Activated CD8-positive, alpha-beta memory T cell treated with anti-CD3 and anti-CD28 coated beads, Interleukin-2, amount 10 ng/mL, durations not matched to agents 7 days and 5 days (primary cell): ENCODE results near the gene RSF1. TPM values are rescaled to one million over a fixed set of nuclear protein-coding genes. Genes with fewer than 3 reads are reported as not detected.

ENCODE experiments used
- ATAC-seq: fragments of 150-1000 bp; cut with Tn5 transposase; one replicate; pipeline ENCODE4 v1.10.0; 2021; ENCODE audit warnings: moderate library complexity
- CTCF ChIA-PET: fragments of 350-600 bp; sonication (Branson Sonifier 250); formaldehyde crosslinking; loops from one replicate; lab custom pipeline; 2021; ENCODE audit warnings: antibody characterized with exemption; lab: Charles Lee
- DNase-seq: peaks from one replicate; pipeline ENCODE4 v3.0.0-alpha.2; 2020
- H3K27ac Mint-ChIP-seq: one replicate; pipeline ENCODE4 v1.8.0; 2021; ENCODE audit warnings: mild to moderate bottlenecking, mixed read lengths
- H3K27me3 Mint-ChIP-seq: one replicate; pipeline ENCODE4 v1.8.0; 2021; ENCODE audit warnings: mixed read lengths
- H3K36me3 Mint-ChIP-seq: one replicate; pipeline ENCODE4 v1.8.0; 2021; ENCODE audit warnings: mild to moderate bottlenecking, mixed read lengths
- H3K4me1 Mint-ChIP-seq: one replicate; pipeline ENCODE4 v1.8.0; 2021; ENCODE audit warnings: mixed read lengths
- H3K4me3 Mint-ChIP-seq: one replicate; pipeline ENCODE4 v1.8.0; 2021; ENCODE audit warnings: mild to moderate bottlenecking, moderate library complexity, mixed read lengths
- H3K9me3 Mint-ChIP-seq: one replicate; pipeline ENCODE4 v1.8.0; 2022; ENCODE audit warnings: low read depth, mixed read lengths
- total RNA-seq, 2 experiments: library from RNA; stranded (reverse); gene quantifications; one replicate each; pipeline ENCODE4 v1.2.3, GENCODE V29; 2021

The RSF1 gene
- total RNA-seq, 2 experiments from 2014 or later, result 49.4 to 54.6 TPM

GRCh38 chr11:77726524-77726923, 94.0 kb downstream of the RSF1 start:
- H3K27ac Mint-ChIP-seq, result no peak overlapping the region
- DNase-seq (no peak), ATAC-seq (no peak)
- no peaks in the 10 kb centered on the region for H3K27me3 Mint-ChIP-seq
- peaks cover 42% of the 10 kb centered on the region for H3K36me3 Mint-ChIP-seq
- peaks cover 10% of the 10 kb centered on the region for H3K9me3 Mint-ChIP-seq
- peaks cover 4% of the 10 kb centered on the region for H3K4me1 Mint-ChIP-seq
- H3K4me3 Mint-ChIP-seq, result no peak overlapping the region
- CTCF ChIA-PET, result no interaction called here

- H3K27me3 Mint-ChIP-seq, result no peaks in the 10 kb centered on the region
- H3K4me1 Mint-ChIP-seq, result peaks cover 4% of the 10 kb centered on the region
- no peak overlapping the region for H3K4me3 Mint-ChIP-seq
- DNase-seq, result no peak
- H3K36me3 Mint-ChIP-seq, result peaks cover 39% of the 10 kb centered on the region
- no peak overlapping the region for H3K27ac Mint-ChIP-seq
- H3K9me3 Mint-ChIP-seq, result peaks cover 2% of the 10 kb centered on the region
- ATAC-seq, result no peak
- CTCF ChIA-PET, result no interaction called here
Observed at GRCh38 chr11:77725433-77725832, 95.1 kb downstream of the RSF1 start.

GRCh38 chr11:77724636-77725035, 95.9 kb downstream of the RSF1 start:
- Mint-ChIP-seq H3K36me3 (peaks cover 40% of the 10 kb centered on the region), H3K4me3 (no peak overlapping the region), H3K4me1 (peaks cover 4% of the 10 kb centered on the region), H3K27ac (no peak overlapping the region), H3K27me3 (no peaks in the 10 kb centered on the region), H3K9me3 (no peaks in the 10 kb centered on the region)
- ATAC-seq, result no peak
- no peak for DNase-seq
- CTCF ChIA-PET, result no interaction called here

GRCh38 chr11:77723024-77723423, 97.5 kb downstream of the RSF1 start:
- Mint-ChIP-seq H3K27ac (no peak overlapping the region), H3K4me3 (no peak overlapping the region), H3K36me3 (peaks cover 44% of the 10 kb centered on the region), H3K9me3 (peaks cover 3% of the 10 kb centered on the region), H3K27me3 (no peaks in the 10 kb centered on the region), H3K4me1 (peaks cover 4% of the 10 kb centered on the region)
- DNase-seq (no peak), ATAC-seq (no peak)
- CTCF ChIA-PET, result no interaction called here

- Mint-ChIP-seq H3K9me3 (peaks cover 1% of the 10 kb centered on the region), H3K27ac (no peak overlapping the region), H3K4me3 (no peak overlapping the region), H3K36me3 (peaks cover 21% of the 10 kb centered on the region), H3K4me1 (peaks cover 6% of the 10 kb centered on the region), H3K27me3 (no peaks in the 10 kb centered on the region)
- no peak for ATAC-seq
- CTCF ChIA-PET, result no interaction called here
- DNase-seq, result no peak
Observed at GRCh38 chr11:77710358-77710757, 110.2 kb downstream of the RSF1 start.

GRCh38 chr11:77705876-77706579, 114.5 kb downstream of the RSF1 start:
- no peak overlapping the region for H3K4me3 Mint-ChIP-seq
- H3K36me3 Mint-ChIP-seq, result peaks cover 21% of the 10 kb centered on the region
- peaks cover 2% of the 10 kb centered on the region for H3K9me3 Mint-ChIP-seq
- no peak for DNase-seq
- CTCF ChIA-PET, result interaction anchor here (0.5 to 0.7 kb wide), 4 partner anchors 18 to 770 kb away, joined by 3 to 4 read pairs (median 3); partner anchors contain the start of genes AAMDC and INTS4
- no peak overlapping the region for H3K27ac Mint-ChIP-seq
- H3K27me3 Mint-ChIP-seq, result no peaks in the 10 kb centered on the region
- peaks cover 8% of the 10 kb centered on the region for H3K4me1 Mint-ChIP-seq
- ATAC-seq, result no peak

- CTCF ChIA-PET, result interaction anchor here (0.5 to 0.6 kb wide), 2 partner anchors 289 to 770 kb away, joined by 3 to 4 read pairs; partner anchors contain the start of gene INTS4
Observed at GRCh38 chr11:77705195-77705875, 115.2 kb downstream of the RSF1 start.

GRCh38 chr11:77704029-77704428, 116.5 kb downstream of the RSF1 start:
- peaks cover 2% of the 10 kb centered on the region for H3K9me3 Mint-ChIP-seq
- peaks cover 8% of the 10 kb centered on the region for H3K4me1 Mint-ChIP-seq
- no peak overlapping the region for H3K4me3 Mint-ChIP-seq
- H3K27ac Mint-ChIP-seq, result no peak overlapping the region
- CTCF ChIA-PET, result no interaction called here
- no peak for ATAC-seq
- peaks cover 22% of the 10 kb centered on the region for H3K36me3 Mint-ChIP-seq
- no peak for DNase-seq
- no peaks in the 10 kb centered on the region for H3K27me3 Mint-ChIP-seq

More at GRCh38 chr11:77705195-77705875, 115.2 kb downstream of the RSF1 start:
- Mint-ChIP-seq H3K9me3 (peaks cover 2% of the 10 kb centered on the region), H3K27ac (peak overlapping the region; percentile 45), H3K36me3 (peaks cover 21% of the 10 kb centered on the region), H3K4me1 (peaks cover 8% of the 10 kb centered on the region), H3K27me3 (no peaks in the 10 kb centered on the region), H3K4me3 (no peak overlapping the region)
- ATAC-seq, result no peak
- no peak for DNase-seq

GRCh38 chr11:77699425-77699824, 121.1 kb downstream of the RSF1 start:
- Mint-ChIP-seq H3K9me3 (no peaks in the 10 kb centered on the region), H3K27me3 (no peaks in the 10 kb centered on the region), H3K27ac (no peak overlapping the region), H3K4me1 (no peaks in the 10 kb centered on the region), H3K4me3 (no peak overlapping the region), H3K36me3 (peaks cover 35% of the 10 kb centered on the region)
- no peak for ATAC-seq
- CTCF ChIA-PET, result no interaction called here
- no peak for DNase-seq

GRCh38 chr11:77698896-77699295, 121.6 kb downstream of the RSF1 start:
- peaks cover 32% of the 10 kb centered on the region for H3K36me3 Mint-ChIP-seq
- ATAC-seq, result no peak
- no peaks in the 10 kb centered on the region for H3K9me3 Mint-ChIP-seq
- H3K4me1 Mint-ChIP-seq, result no peaks in the 10 kb centered on the region
- CTCF ChIA-PET, result no interaction called here
- no peak overlapping the region for H3K4me3 Mint-ChIP-seq
- no peak for DNase-seq
- no peaks in the 10 kb centered on the region for H3K27me3 Mint-ChIP-seq
- no peak overlapping the region for H3K27ac Mint-ChIP-seq

GRCh38 chr11:77697865-77698264, 122.7 kb downstream of the RSF1 start:
- CTCF ChIA-PET, result no interaction called here
- H3K36me3 Mint-ChIP-seq, result peaks cover 32% of the 10 kb centered on the region

GRCh38 chr11:77695417-77695816, 125.1 kb downstream of the RSF1 start:
- no peak overlapping the region for H3K4me3 Mint-ChIP-seq
- H3K36me3 Mint-ChIP-seq, result peaks cover 30% of the 10 kb centered on the region
- no peaks in the 10 kb centered on the region for H3K4me1 Mint-ChIP-seq
- H3K27me3 Mint-ChIP-seq, result no peaks in the 10 kb centered on the region
- CTCF ChIA-PET, result no interaction called here
- DNase-seq (no peak), ATAC-seq (no peak)
- no peak overlapping the region for H3K27ac Mint-ChIP-seq
- H3K9me3 Mint-ChIP-seq, result no peaks in the 10 kb centered on the region

More at GRCh38 chr11:77697865-77698264, 122.7 kb downstream of the RSF1 start:
- Mint-ChIP-seq H3K9me3 (no peaks in the 10 kb centered on the region), H3K27me3 (no peaks in the 10 kb centered on the region), H3K27ac (no peak overlapping the region), H3K4me1 (no peaks in the 10 kb centered on the region), H3K4me3 (no peak overlapping the region)
- ATAC-seq, result no peak
- DNase-seq, result no peak

GRCh38 chr11:77690649-77691048, 129.9 kb downstream of the RSF1 start:
- CTCF ChIA-PET, result no interaction called here
- no peak overlapping the region for H3K27ac Mint-ChIP-seq
- ATAC-seq, result no peak
- no peak overlapping the region for H3K4me3 Mint-ChIP-seq
- peaks cover 23% of the 10 kb centered on the region for H3K36me3 Mint-ChIP-seq
- no peaks in the 10 kb centered on the region for H3K9me3 Mint-ChIP-seq
- no peaks in the 10 kb centered on the region for H3K27me3 Mint-ChIP-seq
- no peaks in the 10 kb centered on the region for H3K4me1 Mint-ChIP-seq
- no peak for DNase-seq

GRCh38 chr11:77687088-77687487, 133.4 kb downstream of the RSF1 start:
- H3K4me3 Mint-ChIP-seq, result no peak overlapping the region
- H3K36me3 Mint-ChIP-seq, result peaks cover 34% of the 10 kb centered on the region
- H3K27ac Mint-ChIP-seq, result no peak overlapping the region

More at GRCh38 chr11:77687088-77687487, 133.4 kb downstream of the RSF1 start:
- CTCF ChIA-PET, result interaction anchor here (1.0 kb wide), 1 partner anchor 19 kb away, joined by 3 read pairs; no protein-coding TSS in a partner anchor
- DNase-seq (no peak), ATAC-seq (no peak)
- H3K9me3 Mint-ChIP-seq, result no peaks in the 10 kb centered on the region
- H3K27me3 Mint-ChIP-seq, result no peaks in the 10 kb centered on the region
- H3K4me1 Mint-ChIP-seq, result no peaks in the 10 kb centered on the region
